HFFc6 (cell line): ENCODE results near the gene MAPKAP1. TPM values are rescaled to one million over a fixed set of nuclear protein-coding genes. Genes with fewer than 3 reads are reported as not detected.

ENCODE experiments used
- DNase-seq: peaks from one replicate; pipeline ENCODE4 v3.0.0-alpha.2; 2018
- H3K27ac Mint-ChIP-seq: 2 replicates; pipeline ENCODE4 v1.8.0; 2020; ENCODE audit warnings: mild to moderate bottlenecking, mixed read lengths
- H3K27me3 Mint-ChIP-seq: 2 replicates; pipeline ENCODE4 v1.8.0; 2021; ENCODE audit warnings: mild to moderate bottlenecking, moderate library complexity, mixed read lengths; ENCODE audit not compliant: insufficient read depth
- H3K36me3 Mint-ChIP-seq: 2 replicates; pipeline ENCODE4 v1.8.0; 2021; ENCODE audit warnings: low read depth, mixed read lengths
- H3K4me1 Mint-ChIP-seq: 2 replicates; pipeline ENCODE4 v1.8.0; 2020; ENCODE audit warnings: low read depth, mixed read lengths
- H3K4me3 Mint-ChIP-seq: 2 replicates; pipeline ENCODE4 v1.8.0; 2020; ENCODE audit warnings: mild to moderate bottlenecking, moderate library complexity, mixed read lengths
- H3K9me3 Mint-ChIP-seq: 2 replicates; pipeline ENCODE4 v1.8.0; 2020; ENCODE audit warnings: mild to moderate bottlenecking, mixed read lengths
- total RNA-seq, 6 experiments: library from RNA; stranded (reverse); fragmentation: NEBNext Ultra II Directional; extraction: Animal tissue kit (Norgen Biotek cat#: 25700); gene quantifications; 2 replicates in 1 of 6; 3 replicates in 5 of 6; pipeline ENCODE4 v1.2.3, GENCODE V29; 2021
- TF ChIP-seq, protein P1 (sequence below): fragments of 200-600 bp; sonication (generic); IDR thresholded peaks from 2 replicates; pipeline ENCODE4 v1.5.0; 2021; ENCODE audit warnings: antibody characterized with exemption, mild to moderate bottlenecking

MAPKAP1 gene
- total RNA-seq, 6 experiments from 2014 or later, result 115 to 167 (median 130) TPM

DNA sequence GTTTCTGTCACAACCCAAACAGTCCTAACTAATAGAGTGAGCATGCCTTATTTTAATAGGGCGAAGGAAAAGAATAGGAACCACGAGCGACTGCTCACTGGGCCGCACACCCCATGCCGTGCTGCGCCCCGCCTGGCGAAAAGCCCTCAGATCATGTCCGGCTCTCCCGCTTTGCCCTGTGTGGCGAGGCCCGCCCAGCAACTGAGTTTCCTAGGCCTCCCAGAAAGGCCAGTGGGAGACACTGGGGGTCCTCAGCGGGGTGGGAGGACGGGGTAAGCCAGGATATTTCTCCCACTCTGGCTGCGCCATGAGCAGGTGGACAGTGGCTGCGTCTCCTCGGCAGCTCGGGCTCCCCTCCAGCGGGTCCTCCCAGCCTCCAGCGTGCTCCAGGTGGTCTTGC lies 307.3 kb downstream of the MAPKAP1 start:
- Mint-ChIP-seq H3K9me3 (no peaks in the 10 kb centered on the region), H3K27ac (no peak overlapping the region), H3K4me3 (no peak overlapping the region), H3K27me3 (peaks cover 3% of the 10 kb centered on the region; the same call in 1 of the 2 replicates), H3K36me3 (no peaks in the 10 kb centered on the region; the same call in 1 of the 2 replicates), H3K4me1 (no peaks in the 10 kb centered on the region)
- TF ChIP-seq, protein P1, sequence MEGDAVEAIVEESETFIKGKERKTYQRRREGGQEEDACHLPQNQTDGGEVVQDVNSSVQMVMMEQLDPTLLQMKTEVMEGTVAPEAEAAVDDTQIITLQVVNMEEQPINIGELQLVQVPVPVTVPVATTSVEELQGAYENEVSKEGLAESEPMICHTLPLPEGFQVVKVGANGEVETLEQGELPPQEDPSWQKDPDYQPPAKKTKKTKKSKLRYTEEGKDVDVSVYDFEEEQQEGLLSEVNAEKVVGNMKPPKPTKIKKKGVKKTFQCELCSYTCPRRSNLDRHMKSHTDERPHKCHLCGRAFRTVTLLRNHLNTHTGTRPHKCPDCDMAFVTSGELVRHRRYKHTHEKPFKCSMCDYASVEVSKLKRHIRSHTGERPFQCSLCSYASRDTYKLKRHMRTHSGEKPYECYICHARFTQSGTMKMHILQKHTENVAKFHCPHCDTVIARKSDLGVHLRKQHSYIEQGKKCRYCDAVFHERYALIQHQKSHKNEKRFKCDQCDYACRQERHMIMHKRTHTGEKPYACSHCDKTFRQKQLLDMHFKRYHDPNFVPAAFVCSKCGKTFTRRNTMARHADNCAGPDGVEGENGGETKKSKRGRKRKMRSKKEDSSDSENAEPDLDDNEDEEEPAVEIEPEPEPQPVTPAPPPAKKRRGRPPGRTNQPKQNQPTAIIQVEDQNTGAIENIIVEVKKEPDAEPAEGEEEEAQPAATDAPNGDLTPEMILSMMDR, result no peak
- DNase-seq, result no peak

DNA sequence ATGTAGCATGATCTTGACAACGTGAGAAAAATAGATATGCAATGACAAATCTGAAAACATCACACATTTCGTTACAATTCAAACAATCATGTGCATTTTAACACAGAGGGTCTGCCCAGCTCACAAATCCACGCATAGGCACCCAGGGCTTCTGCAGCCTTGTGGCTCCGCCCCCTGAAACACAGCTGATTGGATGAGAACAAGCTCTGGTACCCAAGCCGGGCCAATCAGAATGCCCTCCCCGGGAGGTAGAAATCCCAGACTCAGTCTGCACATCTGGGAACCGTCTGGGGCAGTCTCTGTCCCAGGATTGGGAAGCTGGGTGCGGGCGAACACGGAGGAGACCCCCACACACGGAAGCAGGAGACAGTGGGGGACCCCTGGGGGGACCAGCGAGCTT lies 307.8 kb downstream of the MAPKAP1 start:
- Mint-ChIP-seq H3K4me3 (no peak overlapping the region), H3K27me3 (peaks cover 3% of the 10 kb centered on the region; the same call in 1 of the 2 replicates), H3K9me3 (no peaks in the 10 kb centered on the region), H3K4me1 (0 out of 2 replicates have a peak, but pooled peaks cover 1% of the 10 kb centered on the region), H3K36me3 (no peaks in the 10 kb centered on the region; the same call in 1 of the 2 replicates), H3K27ac (no peak overlapping the region)
- TF ChIP-seq, protein P1, result no peak
- no peak for DNase-seq

DNA sequence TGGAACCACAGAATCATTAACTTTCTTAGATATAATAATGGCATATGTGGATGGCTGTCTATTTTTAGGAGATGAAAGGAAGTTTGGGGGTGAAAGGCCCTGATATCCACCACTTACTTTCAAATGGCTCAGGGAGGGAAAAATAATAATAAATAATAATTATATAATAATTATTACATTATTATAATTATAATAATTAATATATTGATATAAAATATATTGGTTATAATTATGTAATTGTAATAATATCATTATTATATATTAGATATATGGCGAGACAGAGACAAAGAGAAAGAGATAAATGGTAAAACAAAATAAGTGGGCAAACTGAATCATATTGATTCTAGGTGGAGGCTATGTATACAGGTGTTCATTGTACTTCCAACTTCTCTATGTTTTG lies 308.8 kb downstream of the MAPKAP1 start:
- TF ChIP-seq, protein P1, result no peak
- H3K27ac Mint-ChIP-seq, result no peak overlapping the region
- H3K27me3 Mint-ChIP-seq, result peaks cover 3% of the 10 kb centered on the region; the same call in 1 of the 2 replicates
- H3K36me3 Mint-ChIP-seq, result no peaks in the 10 kb centered on the region; the same call in 1 of the 2 replicates
- no peak for DNase-seq
- H3K9me3 Mint-ChIP-seq, result no peaks in the 10 kb centered on the region
- H3K4me3 Mint-ChIP-seq, result no peak overlapping the region
- peaks cover 10% of the 10 kb centered on the region for H3K4me1 Mint-ChIP-seq

GRCh38 chr9:125397736-125398135 lies 309.3 kb downstream of the MAPKAP1 start:
- Mint-ChIP-seq H3K4me1 (peaks cover 13% of the 10 kb centered on the region), H3K27me3 (peaks cover 3% of the 10 kb centered on the region; the same call in 1 of the 2 replicates), H3K36me3 (no peaks in the 10 kb centered on the region; the same call in 1 of the 2 replicates), H3K9me3 (no peaks in the 10 kb centered on the region), H3K27ac (no peak overlapping the region), H3K4me3 (no peak overlapping the region)
- TF ChIP-seq, protein P1, result no peak
- no peak for DNase-seq

GRCh38 chr9:125396799-125397198 lies 310.2 kb downstream of the MAPKAP1 start:
- no peak overlapping the region for H3K27ac Mint-ChIP-seq
- no peaks in the 10 kb centered on the region; the same call in 1 of the 2 replicates for H3K36me3 Mint-ChIP-seq
- peaks cover 3% of the 10 kb centered on the region; the same call in 1 of the 2 replicates for H3K27me3 Mint-ChIP-seq
- DNase-seq, result no peak
- H3K9me3 Mint-ChIP-seq, result no peaks in the 10 kb centered on the region
- H3K4me1 Mint-ChIP-seq, result peaks cover 18% of the 10 kb centered on the region
- TF ChIP-seq, protein P1, result no peak
- no peak overlapping the region for H3K4me3 Mint-ChIP-seq
